PC-3 (cell line): Measurements from ENCODE around the gene RHOV. TPM values are rescaled to one million over a fixed set of nuclear protein-coding genes. Genes with fewer than 3 reads are reported as not detected.
A peak's percentile ranks its signal among the peaks of the same experiment; 100 is the strongest.

Source experiments
- ATAC-seq: fragments of 200-7000 bp; cut with Tn5 transposase; 2 replicates; pipeline ENCODE4 v1.9.1; 2020; ENCODE audit warnings: mild to moderate bottlenecking, moderate library complexity
- BruUV-seq: library from RNA; stranded (reverse); fragments of 400-500 nt; replicated peaks from 2 replicates; lab custom pipeline; 2021; lab: Mats Ljungman, UMichigan
- CTCF ChIA-PET: fragments of 300-600 bp; sonication (Branson Sonifier 250); formaldehyde crosslinking; loops from one replicate; lab custom pipeline; 2022; ENCODE audit warnings: antibody characterized with exemption; lab: Charles Lee
- POLR2A ChIA-PET: fragments of 300-600 bp; sonication (Branson Sonifier 250); formaldehyde crosslinking; loops from one replicate; lab custom pipeline; 2022; ENCODE audit warnings: antibody characterized with exemption; ENCODE audit not compliant: unreplicated experiment; lab: Charles Lee
- DNase-seq: peaks from one replicate; pipeline ENCODE4 v3.0.0-alpha.2; 2015
- H2AFZ ChIP-seq: fragments of 300-600 bp; sonication (generic); 2 replicates; pipeline ENCODE4 v1.6.0; 2016; ENCODE audit warnings: antibody characterized with exemption, low read length
- H3F3A ChIP-seq: fragments of 300-600 bp; sonication (generic); one replicate; pipeline ENCODE4 v1.6.0; 2017; ENCODE audit warnings: antibody characterized with exemption, low read length, control low read depth, mild to moderate bottlenecking; ENCODE audit not compliant: unreplicated experiment
- H3K27ac ChIP-seq: fragments of 300-600 bp; sonication (generic); 2 replicates; pipeline ENCODE4 v1.5.1; 2016; ENCODE audit warnings: mild to moderate bottlenecking, low read length
- H3K27me3 ChIP-seq: fragments of 300-600 bp; sonication (generic); 2 replicates; pipeline ENCODE4 v1.6.1; 2016; ENCODE audit warnings: low read length, mixed read lengths
- H3K36me3 ChIP-seq: fragments of 300-600 bp; sonication (generic); 2 replicates; pipeline ENCODE4 v1.6.1; 2016; ENCODE audit warnings: low read depth, mixed run types, low read length, mixed read lengths
- H3K4me1 ChIP-seq: fragments of 300-600 bp; sonication (generic); 2 replicates; pipeline ENCODE4 v1.5.1; 2016; ENCODE audit warnings: low read length; ENCODE audit not compliant: insufficient read depth
- H3K4me2 ChIP-seq: fragments of 300-600 bp; sonication (generic); 2 replicates; pipeline ENCODE4 v1.6.0; 2016; ENCODE audit warnings: low read length
- H3K4me3 ChIP-seq: fragments of 300-600 bp; sonication (generic); 2 replicates; pipeline ENCODE4 v1.5.1; 2016; ENCODE audit warnings: mild to moderate bottlenecking, low read length, mixed read lengths
- H3K79me2 ChIP-seq: fragments of 300-600 bp; sonication (generic); 2 replicates; pipeline ENCODE4 v1.6.1; 2017; ENCODE audit warnings: low read length, mixed read lengths
- H3K9ac ChIP-seq: fragments of 300-600 bp; sonication (generic); 2 replicates; pipeline ENCODE4 v1.6.0; 2016; ENCODE audit warnings: mild to moderate bottlenecking, low read length
- H3K9me2 ChIP-seq: fragments of 300-600 bp; sonication (generic); replicated peaks from 2 replicates; pipeline ENCODE4 v1.6.1; 2016; ENCODE audit warnings: mixed run types, low read length, mixed read lengths
- H3K9me3 ChIP-seq: fragments of 300-600 bp; sonication (generic); 2 replicates; pipeline ENCODE4 v1.6.1; 2016; ENCODE audit warnings: low read length, mixed read lengths
- H4K20me1 ChIP-seq: fragments of 300-600 bp; sonication (generic); 2 replicates; pipeline ENCODE4 v1.6.1; 2016; ENCODE audit warnings: low read length, mixed read lengths
- EZH2 ChIP-seq: fragments of 300-600 bp; sonication (generic); IDR thresholded peaks from one replicate; pipeline ENCODE4 v1.6.1; 2017; ENCODE audit warnings: antibody characterized with exemption, mild to moderate bottlenecking, low read length; ENCODE audit not compliant: unreplicated experiment
- EZH2phosphoT487 ChIP-seq: fragments of 300-600 bp; sonication (generic); IDR thresholded peaks from 2 replicates; pipeline ENCODE4 v1.6.1; 2018; ENCODE audit warnings: mild to moderate bottlenecking, antibody characterized with exemption, low read length, borderline replicate concordance
- intact Hi-C: fragments of 100-400 bp; cut with micrococcal nuclease; formaldehyde crosslinking; loops from 2 replicates; pipeline ENCODE4 v1.9.0; 2023
- total RNA-seq: library from RNA; depleted of rRNA; stranded (reverse); fragments of >200 nt; gene quantifications from 2 replicates; pipeline ENCODE4 v1.2.3, GENCODE V29; 2014
- TF ChIP-seq, protein P1 (sequence below): fragments of 300-600 bp; sonication (generic); conservative IDR thresholded peaks from 2 replicates; pipeline ENCODE4 v1.5.1; 2017; ENCODE audit warnings: antibody characterized with exemption, low read depth, mild to moderate bottlenecking, low read length

RHOV gene
- total RNA-seq, 1 experiment from 2014 or later, result 39.5 TPM

DNA sequence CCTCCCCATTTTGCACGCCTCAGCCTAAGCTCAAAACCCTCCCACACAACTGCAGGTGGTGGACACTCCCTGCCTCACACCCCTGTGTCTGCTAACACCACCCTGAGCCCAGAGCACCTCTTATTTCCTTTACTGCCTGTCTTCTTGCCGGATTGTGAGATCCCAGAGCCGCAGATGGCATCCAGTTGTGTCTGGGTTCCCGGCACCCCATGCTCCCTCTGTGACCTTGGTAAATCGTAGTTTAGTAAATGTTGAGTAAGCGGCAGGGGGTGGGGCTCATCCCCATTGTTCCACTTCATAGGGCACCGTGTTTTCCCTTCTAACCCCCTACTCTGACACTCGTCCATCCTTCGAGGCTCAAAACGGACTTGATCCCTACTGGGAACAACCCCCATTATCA is 15.3 kb downstream of the RHOV start:
- no peak for ATAC-seq
- BruUV-seq, result no TSS peak
- H3K9me2 ChIP-seq, result no peaks in the 10 kb centered on the region
- H4K20me1 ChIP-seq, result no peaks in the 10 kb centered on the region
- peaks cover 44% of the 10 kb centered on the region for H3K4me1 ChIP-seq
- no peaks in the 10 kb centered on the region for H3K79me2 ChIP-seq
- H3K27me3 ChIP-seq, result no peaks in the 10 kb centered on the region
- H3K9me3 ChIP-seq, result no peaks in the 10 kb centered on the region
- no peak for DNase-seq
- no peak overlapping the region for H2AFZ ChIP-seq
- H3K27ac ChIP-seq, result 0 out of 2 replicates have a peak overlapping the region, but pooled peaks have one; percentile 2
- H3K36me3 ChIP-seq, result peaks cover 29% of the 10 kb centered on the region
- H3F3A ChIP-seq, result peaks cover 14% of the 10 kb centered on the region
- no peak overlapping the region for H3K4me3 ChIP-seq
- TF ChIP-seq, protein P1, sequence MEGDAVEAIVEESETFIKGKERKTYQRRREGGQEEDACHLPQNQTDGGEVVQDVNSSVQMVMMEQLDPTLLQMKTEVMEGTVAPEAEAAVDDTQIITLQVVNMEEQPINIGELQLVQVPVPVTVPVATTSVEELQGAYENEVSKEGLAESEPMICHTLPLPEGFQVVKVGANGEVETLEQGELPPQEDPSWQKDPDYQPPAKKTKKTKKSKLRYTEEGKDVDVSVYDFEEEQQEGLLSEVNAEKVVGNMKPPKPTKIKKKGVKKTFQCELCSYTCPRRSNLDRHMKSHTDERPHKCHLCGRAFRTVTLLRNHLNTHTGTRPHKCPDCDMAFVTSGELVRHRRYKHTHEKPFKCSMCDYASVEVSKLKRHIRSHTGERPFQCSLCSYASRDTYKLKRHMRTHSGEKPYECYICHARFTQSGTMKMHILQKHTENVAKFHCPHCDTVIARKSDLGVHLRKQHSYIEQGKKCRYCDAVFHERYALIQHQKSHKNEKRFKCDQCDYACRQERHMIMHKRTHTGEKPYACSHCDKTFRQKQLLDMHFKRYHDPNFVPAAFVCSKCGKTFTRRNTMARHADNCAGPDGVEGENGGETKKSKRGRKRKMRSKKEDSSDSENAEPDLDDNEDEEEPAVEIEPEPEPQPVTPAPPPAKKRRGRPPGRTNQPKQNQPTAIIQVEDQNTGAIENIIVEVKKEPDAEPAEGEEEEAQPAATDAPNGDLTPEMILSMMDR, result no peak
- TF ChIP-seq EZH2phosphoT487, result no peak
- TF ChIP-seq EZH2, result no peak
- CTCF ChIA-PET, result interaction anchor here (0.5 to 3.8 kb wide), 21 partner anchors 10 to 306 kb away, joined by 3 to 80 read pairs (median 5); partner anchors contain the start of genes DNAJC17, RHOV, VPS18 and ZFYVE19
- intact Hi-C loops, result loop anchor here (5.0 kb wide), 1 partner anchor 159 kb away; no protein-coding TSS in a partner anchor
- no peak overlapping the region for H3K9ac ChIP-seq
- POLR2A ChIA-PET, result interaction anchor here (0.5 kb wide), 1 partner anchor 16 kb away, joined by 3 read pairs; no protein-coding TSS in a partner anchor
- no peak overlapping the region for H3K4me2 ChIP-seq

DNA sequence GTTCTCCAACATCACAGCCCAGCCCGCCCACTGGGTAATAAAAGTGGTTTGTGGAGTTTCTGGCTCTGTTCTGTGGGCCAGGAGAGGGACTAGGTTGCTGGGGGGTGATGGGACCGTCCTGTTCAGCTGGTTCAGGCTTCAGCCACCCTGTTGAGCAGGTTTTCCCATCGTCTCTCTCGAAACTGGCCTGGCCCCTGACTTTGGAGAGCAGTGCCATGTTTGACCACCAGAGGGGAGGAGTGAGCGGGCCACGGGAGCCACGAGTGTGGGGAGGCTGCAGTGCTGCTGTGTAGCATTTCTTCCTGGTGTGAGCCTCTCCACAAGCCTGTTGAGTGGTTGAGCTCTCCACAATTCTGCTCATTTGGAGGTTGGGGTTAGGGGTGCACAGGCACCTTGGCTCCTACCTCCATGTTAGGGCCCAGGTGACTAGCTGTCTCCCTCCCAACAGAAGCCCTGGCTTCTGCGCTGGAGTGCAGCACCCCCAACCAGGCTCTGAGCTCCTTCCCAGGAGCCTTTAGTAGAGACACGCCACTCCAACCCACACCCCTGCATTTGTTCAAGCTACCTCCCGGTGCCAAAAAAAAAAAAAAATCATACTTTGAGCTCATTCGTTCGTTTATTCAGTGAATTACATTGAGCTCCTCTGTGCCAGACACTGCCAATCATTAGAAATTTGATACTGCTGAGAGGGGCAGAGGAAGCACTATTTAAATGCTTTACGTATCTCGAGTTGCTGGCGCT is 16.3 kb downstream of the RHOV start:
- POLR2A ChIA-PET, result interaction anchor here (0.5 to 0.6 kb wide), 2 partner anchors 33 to 108 kb away, joined by 3 to 8 read pairs; no protein-coding TSS in a partner anchor
- intact Hi-C loops, result loop anchor here (1.0 to 5.0 kb wide), 4 partner anchors 37 to 160 kb away; partner anchors contain the start of gene VPS18
- TF ChIP-seq EZH2 (no peak), EZH2phosphoT487 (no peak)
- TF ChIP-seq, protein P1, result peak; percentile 96
- CTCF ChIA-PET, result interaction anchor here (0.6 to 3.8 kb wide), 25 partner anchors 11 to 162 kb away, joined by 3 to 80 read pairs (median 5); partner anchors contain the start of genes DNAJC17, RHOV, SPINT1 and VPS18
- Histone ChIP-seq H4K20me1 (no peaks in the 10 kb centered on the region), H3K27me3 (no peaks in the 10 kb centered on the region), H3K9me3 (no peaks in the 10 kb centered on the region), H3F3A (peaks cover 14% of the 10 kb centered on the region), H3K79me2 (no peaks in the 10 kb centered on the region), H2AFZ (no peak overlapping the region; the same call in 1 of the 2 replicates), H3K4me3 (no peak overlapping the region), H3K27ac (peak overlapping the region; percentile 94), H3K4me1 (peaks cover 39% of the 10 kb centered on the region), H3K36me3 (peaks cover 29% of the 10 kb centered on the region), H3K4me2 (peak overlapping the region; percentile 64), H3K9ac (peak overlapping the region; percentile 64), H3K9me2 (no peaks in the 10 kb centered on the region)
- ATAC-seq (peak; percentile 77), DNase-seq (peak; percentile 97)
- no TSS peak for BruUV-seq
